ENCODE measurements around the gene TMEM163.
"Not testable (repeated sequence)": the region's sequence is repeated elsewhere in the genome, so short reads cannot be mapped to it uniquely, and the experiment has no call there.

The TMEM163 gene

DNA sequence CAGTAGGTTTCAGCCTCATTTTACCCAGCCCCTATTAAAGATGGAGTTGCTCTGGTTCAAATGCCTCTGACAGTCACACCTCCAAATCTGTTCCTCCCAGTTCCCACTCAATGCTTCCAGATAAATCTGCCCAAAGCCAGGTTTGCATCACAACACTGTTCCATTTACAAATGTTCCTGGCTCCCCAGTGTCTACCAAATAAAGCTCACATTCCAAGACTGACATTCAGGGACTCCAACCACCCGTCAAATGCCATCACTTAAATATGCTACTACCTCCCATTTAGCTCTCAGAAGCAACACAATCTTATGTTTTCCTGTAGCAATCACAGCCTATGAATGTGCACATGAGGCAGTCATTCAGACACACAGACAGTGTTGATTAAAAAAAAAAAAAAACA lies 127.3 kb downstream of the TMEM163 start:
- no peak overlapping the region for H3K56ac ChIP-seq (ENCODE audit: low read length)
- H3K79me2 ChIP-seq (ENCODE audit: control insufficient read depth, insufficient read depth, low read length) = no peaks in the 10 kb centered on the region
- no peak overlapping the region for H3K18ac ChIP-seq (ENCODE audit: low read length)
- no peaks in the 10 kb centered on the region for H3K36me3 ChIP-seq (ENCODE audit: control insufficient read depth, insufficient read depth, low read length)
- no peak overlapping the region for H2BK5ac ChIP-seq (ENCODE audit: low read length)
- H3K79me1 ChIP-seq (ENCODE audit: low read length) = no peaks in the 10 kb centered on the region
- no CpG with 5 or more reads among the region's 1 CpG for WGBS (ENCODE audit: extremely low coverage, insufficient coverage, low lambda C conversion rate)
- no peak for DNase-seq
- no peaks in the 10 kb centered on the region for H3K27me3 ChIP-seq (ENCODE audit: insufficient read depth, low read length, poor library complexity)
- H3K9ac ChIP-seq (ENCODE audit: low read length) = no peak overlapping the region
- H3K4ac ChIP-seq (ENCODE audit: low read depth, low read length) = no peak overlapping the region
- no peak overlapping the region for H2AK5ac ChIP-seq (ENCODE audit: low read length)
- no peak overlapping the region for H4K8ac ChIP-seq (ENCODE audit: low read depth, low read length)
- no peak overlapping the region for H2BK15ac ChIP-seq (replicated peaks; ENCODE audit: low read depth)
- H4K5ac ChIP-seq (ENCODE audit: low read length) = no peak overlapping the region
- no peak overlapping the region for H3K27ac ChIP-seq (ENCODE audit: low read depth, low read length)
- no peak overlapping the region for H3K23ac ChIP-seq (ENCODE audit: low read length)
- no peak overlapping the region for H3K4me3 ChIP-seq (ENCODE audit: low read length)
- H2BK120ac ChIP-seq (ENCODE audit: low read depth, low read length) = no peak overlapping the region
- H3K4me1 ChIP-seq (ENCODE audit: control insufficient read depth, low read depth, low read length) = no peaks in the 10 kb centered on the region
- no peak overlapping the region for H3K4me2 ChIP-seq (ENCODE audit: low read length)

DNA sequence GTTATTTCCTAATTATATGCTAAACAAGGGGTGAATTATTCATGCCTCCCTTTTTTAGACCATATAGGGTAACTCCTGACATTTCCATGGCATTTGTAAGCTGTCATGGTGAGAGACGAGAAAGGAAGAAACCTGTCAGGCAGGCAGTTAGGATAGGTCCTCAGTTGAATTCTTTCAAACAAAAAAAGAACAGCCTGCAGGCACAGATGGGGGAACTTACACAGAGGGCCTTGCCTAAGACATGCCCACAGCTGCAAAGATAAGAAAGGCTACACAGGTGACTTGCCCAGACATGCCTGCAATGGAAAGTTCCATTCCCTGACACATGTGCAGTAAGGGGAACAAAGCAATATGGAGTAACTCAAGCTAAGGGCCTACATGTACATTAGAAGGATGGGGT lies 128.1 kb downstream of the TMEM163 start:
- H3K27ac ChIP-seq (ENCODE audit: low read depth, low read length) = no peak overlapping the region
- DNase-seq = no peak
- no peaks in the 10 kb centered on the region for H3K79me1 ChIP-seq (ENCODE audit: low read length)
- H3K27me3 ChIP-seq (ENCODE audit: insufficient read depth, low read length, poor library complexity) = no peaks in the 10 kb centered on the region
- H4K8ac ChIP-seq (ENCODE audit: low read depth, low read length) = no peak overlapping the region
- no peak overlapping the region for H3K4me3 ChIP-seq (ENCODE audit: low read length)
- no peak overlapping the region for H3K56ac ChIP-seq (ENCODE audit: low read length)
- H3K4me2 ChIP-seq (ENCODE audit: low read length) = no peak overlapping the region
- no peak overlapping the region for H3K18ac ChIP-seq (ENCODE audit: low read length)
- H3K23ac ChIP-seq (ENCODE audit: low read length) = no peak overlapping the region
- H4K5ac ChIP-seq (ENCODE audit: low read length) = no peak overlapping the region
- no peak overlapping the region for H2BK15ac ChIP-seq (replicated peaks; ENCODE audit: low read depth)
- H3K79me2 ChIP-seq (ENCODE audit: control insufficient read depth, insufficient read depth, low read length) = no peaks in the 10 kb centered on the region
- H3K36me3 ChIP-seq (ENCODE audit: control insufficient read depth, insufficient read depth, low read length) = no peaks in the 10 kb centered on the region
- H2BK5ac ChIP-seq (ENCODE audit: low read length) = no peak overlapping the region
- H3K9ac ChIP-seq (ENCODE audit: low read length) = no peak overlapping the region
- no peak overlapping the region for H2BK120ac ChIP-seq (ENCODE audit: low read depth, low read length)
- WGBS (ENCODE audit: extremely low coverage, insufficient coverage, low lambda C conversion rate) = no CpG with 5 or more reads among the region's 1 CpG
- no peak overlapping the region for H2AK5ac ChIP-seq (ENCODE audit: low read length)
- H3K4me1 ChIP-seq (ENCODE audit: control insufficient read depth, low read depth, low read length) = no peaks in the 10 kb centered on the region
- H3K4ac ChIP-seq (ENCODE audit: low read depth, low read length) = no peak overlapping the region

DNA sequence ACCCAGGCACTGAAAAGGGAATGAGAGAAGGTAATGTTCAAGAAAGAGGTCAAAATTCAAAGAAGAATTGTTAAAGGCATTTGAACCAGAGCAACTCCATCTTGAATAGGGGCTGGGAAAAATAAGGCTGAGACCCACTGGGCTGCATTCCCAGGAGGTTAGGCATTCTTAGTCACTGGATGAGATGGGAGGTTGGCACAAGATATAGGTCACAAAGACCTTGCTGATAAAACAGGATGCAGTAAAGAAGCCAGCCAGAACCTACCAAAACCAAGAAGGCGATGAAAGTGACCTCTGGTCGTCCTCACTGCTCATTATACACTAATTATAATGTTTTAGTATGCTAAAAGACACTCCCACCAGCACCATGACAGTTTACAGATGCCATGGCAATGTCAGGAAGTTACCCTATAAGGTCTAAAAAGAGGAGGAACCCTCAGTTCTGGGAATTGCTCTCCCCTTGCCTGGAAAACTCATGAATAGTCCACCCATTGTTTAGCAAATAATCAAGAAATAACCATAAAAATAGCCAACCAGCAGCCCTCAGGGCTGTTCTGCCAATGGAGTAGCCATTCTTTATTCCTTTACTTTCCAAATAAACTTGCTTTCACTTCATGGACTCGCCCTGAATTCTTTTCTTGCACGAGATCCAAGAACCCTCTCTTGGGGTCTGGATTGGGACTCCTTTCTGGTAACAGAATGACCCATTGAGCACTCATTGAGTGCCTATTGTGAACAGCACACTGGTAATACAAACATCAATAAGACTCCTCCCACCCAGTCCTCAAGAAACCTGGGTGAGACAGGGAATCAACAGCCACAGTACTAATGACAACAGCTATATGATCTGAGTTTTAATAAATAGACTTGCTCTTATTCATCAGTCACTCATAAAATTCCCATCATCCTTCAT lies 129.4 kb downstream of the TMEM163 start:
- not testable (repeated sequence) for H3K9ac ChIP-seq (ENCODE audit: low read length); H3K23ac ChIP-seq (ENCODE audit: low read length); H3K4me3 ChIP-seq (ENCODE audit: low read length); H3K27me3 ChIP-seq (ENCODE audit: insufficient read depth, low read length, poor library complexity); H2AK5ac ChIP-seq (ENCODE audit: low read length); H2BK15ac ChIP-seq (replicated peaks; ENCODE audit: low read depth); H4K5ac ChIP-seq (ENCODE audit: low read length); H4K8ac ChIP-seq (ENCODE audit: low read depth, low read length); H3K79me2 ChIP-seq (ENCODE audit: control insufficient read depth, insufficient read depth, low read length); H3K56ac ChIP-seq (ENCODE audit: low read length); H3K4ac ChIP-seq (ENCODE audit: low read depth, low read length); H2BK120ac ChIP-seq (ENCODE audit: low read depth, low read length); H2BK5ac ChIP-seq (ENCODE audit: low read length); H3K27ac ChIP-seq (ENCODE audit: low read depth, low read length); H3K36me3 ChIP-seq (ENCODE audit: control insufficient read depth, insufficient read depth, low read length); DNase-seq; H3K79me1 ChIP-seq (ENCODE audit: low read length); H3K18ac ChIP-seq (ENCODE audit: low read length); H3K4me2 ChIP-seq (ENCODE audit: low read length); H3K4me1 ChIP-seq (ENCODE audit: control insufficient read depth, low read depth, low read length)
- WGBS (ENCODE audit: extremely low coverage, insufficient coverage, low lambda C conversion rate) = no CpG with 5 or more reads among the region's 4 CpGs

DNA sequence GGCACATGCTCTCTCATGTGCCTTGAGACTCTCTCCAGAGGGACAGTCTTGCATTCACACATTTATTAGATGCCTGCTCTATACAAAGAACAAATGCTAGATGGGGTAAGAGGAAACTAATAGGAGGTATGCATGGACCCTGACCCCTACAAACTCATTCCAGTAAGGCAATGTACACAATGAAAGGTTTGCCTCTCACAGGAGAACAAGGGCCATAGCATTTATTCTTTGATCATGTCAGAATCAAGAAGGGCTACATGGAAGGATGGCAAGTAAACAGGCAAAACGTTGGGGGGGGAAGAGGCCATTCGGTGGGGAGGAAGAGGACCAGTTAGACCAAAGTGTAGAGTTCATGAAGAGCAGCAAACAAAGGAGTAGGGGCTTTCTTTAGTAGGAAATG lies 130.2 kb downstream of the TMEM163 start:
- Histone ChIP-seq H3K23ac (ENCODE audit: low read length) (no peak overlapping the region), H3K4me3 (ENCODE audit: low read length) (no peak overlapping the region), H3K56ac (ENCODE audit: low read length) (no peak overlapping the region), H4K5ac (ENCODE audit: low read length) (no peak overlapping the region), H4K8ac (ENCODE audit: low read depth, low read length) (no peak overlapping the region), H3K4ac (ENCODE audit: low read depth, low read length) (no peak overlapping the region), H3K4me2 (ENCODE audit: low read length) (no peak overlapping the region), H2BK15ac (replicated peaks; ENCODE audit: low read depth) (no peak overlapping the region), H3K27ac (ENCODE audit: low read depth, low read length) (no peak overlapping the region), H2AK5ac (ENCODE audit: low read length) (no peak overlapping the region), H3K18ac (ENCODE audit: low read length) (no peak overlapping the region), H3K36me3 (ENCODE audit: control insufficient read depth, insufficient read depth, low read length) (no peaks in the 10 kb centered on the region), H3K9ac (ENCODE audit: low read length) (no peak overlapping the region), H3K79me2 (ENCODE audit: control insufficient read depth, insufficient read depth, low read length) (no peaks in the 10 kb centered on the region), H2BK120ac (ENCODE audit: low read depth, low read length) (no peak overlapping the region), H3K4me1 (ENCODE audit: control insufficient read depth, low read depth, low read length) (no peaks in the 10 kb centered on the region), H3K27me3 (ENCODE audit: insufficient read depth, low read length, poor library complexity) (no peaks in the 10 kb centered on the region), H3K79me1 (ENCODE audit: low read length) (no peaks in the 10 kb centered on the region), H2BK5ac (ENCODE audit: low read length) (no peak overlapping the region)
- DNase-seq = no peak
- no CpG with 5 or more reads among the region's 2 CpGs for WGBS (ENCODE audit: extremely low coverage, insufficient coverage, low lambda C conversion rate)

DNA sequence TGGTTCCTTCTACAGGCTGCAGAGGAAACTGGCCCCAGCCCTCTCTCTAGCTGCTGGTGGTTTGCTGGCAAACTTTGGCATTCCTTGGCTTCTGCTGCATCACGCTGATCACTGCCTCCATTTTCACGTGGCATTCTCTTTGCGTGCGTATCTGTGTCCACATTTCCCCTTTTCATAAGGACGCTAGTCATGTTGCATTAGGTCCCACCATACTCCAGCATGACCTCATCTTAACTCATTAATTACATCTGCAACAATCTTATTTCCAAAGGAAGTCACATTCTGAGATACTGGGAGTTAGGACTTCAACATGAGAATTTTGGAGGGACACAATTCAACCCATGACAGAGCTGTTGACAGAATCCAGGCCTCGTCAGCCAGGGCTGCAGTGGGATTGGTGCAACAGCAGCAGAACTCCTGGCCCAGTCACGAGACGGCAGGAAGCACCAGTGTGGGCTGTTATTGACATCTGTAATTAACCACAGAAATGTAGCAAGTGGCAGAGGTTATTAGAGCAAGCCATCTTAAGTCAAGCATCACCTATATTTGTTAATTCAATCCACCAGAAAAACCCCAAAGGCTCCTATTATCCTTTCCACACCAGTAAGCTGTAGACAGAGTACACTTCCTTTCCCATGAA lies 132.4 kb downstream of the TMEM163 start:
- no peak overlapping the region for H3K27ac ChIP-seq (ENCODE audit: low read depth, low read length)
- H2BK5ac ChIP-seq (ENCODE audit: low read length) = no peak overlapping the region
- no peak overlapping the region for H4K8ac ChIP-seq (ENCODE audit: low read depth, low read length)
- H3K4ac ChIP-seq (ENCODE audit: low read depth, low read length) = no peak overlapping the region
- no peak overlapping the region for H3K4me3 ChIP-seq (ENCODE audit: low read length)
- no peak for DNase-seq
- WGBS (ENCODE audit: extremely low coverage, insufficient coverage, low lambda C conversion rate) = no CpG with 5 or more reads among the region's 8 CpGs
- no peak overlapping the region for H3K23ac ChIP-seq (ENCODE audit: low read length)
- H3K4me2 ChIP-seq (ENCODE audit: low read length) = no peak overlapping the region
- H3K36me3 ChIP-seq (ENCODE audit: control insufficient read depth, insufficient read depth, low read length) = no peaks in the 10 kb centered on the region
- H3K4me1 ChIP-seq (ENCODE audit: control insufficient read depth, low read depth, low read length) = no peaks in the 10 kb centered on the region
- H3K9ac ChIP-seq (ENCODE audit: low read length) = no peak overlapping the region
- no peak overlapping the region for H2AK5ac ChIP-seq (ENCODE audit: low read length)
- no peak overlapping the region for H4K5ac ChIP-seq (ENCODE audit: low read length)
- no peak overlapping the region for H3K18ac ChIP-seq (ENCODE audit: low read length)
- H3K79me1 ChIP-seq (ENCODE audit: low read length) = no peaks in the 10 kb centered on the region
- H3K79me2 ChIP-seq (ENCODE audit: control insufficient read depth, insufficient read depth, low read length) = no peaks in the 10 kb centered on the region
- no peak overlapping the region for H2BK120ac ChIP-seq (ENCODE audit: low read depth, low read length)
- H3K56ac ChIP-seq (ENCODE audit: low read length) = no peak overlapping the region
- no peaks in the 10 kb centered on the region for H3K27me3 ChIP-seq (ENCODE audit: insufficient read depth, low read length, poor library complexity)
- no peak overlapping the region for H2BK15ac ChIP-seq (replicated peaks; ENCODE audit: low read depth)

Data from mesendoderm (in vitro differentiated cells).